ENCODE data around the gene MUS81.

DNA sequence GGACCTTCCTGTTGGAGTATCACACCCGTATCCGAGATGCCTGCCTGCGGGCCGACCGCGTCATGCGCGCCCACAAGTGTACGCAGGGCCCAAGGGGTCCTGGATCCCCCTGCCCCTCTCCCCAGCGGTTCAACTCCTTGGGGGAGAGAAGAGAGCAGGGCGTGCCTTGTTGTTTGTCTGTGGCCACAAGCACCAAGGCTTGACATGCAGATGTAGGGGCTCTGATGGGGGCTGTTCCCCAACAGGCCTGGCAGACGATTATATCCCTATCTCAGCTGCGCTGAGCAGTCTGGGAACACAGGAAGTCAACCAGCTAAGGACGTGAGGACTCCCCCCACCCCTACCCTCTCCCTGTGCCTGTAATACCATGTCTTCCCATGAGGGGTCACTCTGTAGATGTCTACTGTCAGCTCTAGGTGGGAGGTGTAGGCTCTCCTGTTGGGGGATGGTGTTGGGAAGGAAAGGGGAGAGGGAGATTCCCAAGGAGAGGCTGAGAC, 9.1 kb upstream of the MUS81 start:
- TF ChIP-seq SPI1 (IDR thresholded peaks at IDR 0.05; ENCODE audit: low read depth, low read length), result no peak
- peak; percentile 7; the same call in 1 of the 2 replicates for TF ChIP-seq POLR2A (IDR thresholded peaks at IDR 0.05; ENCODE audit: low read depth, low read length)
- 0 out of 2 replicates have a peak, but pooled peaks have one; percentile 16 for TF ChIP-seq POLR2AphosphoS5 (IDR thresholded peaks at IDR 0.05; ENCODE audit: low read depth, low read length)
- no peak; the same call in 1 of the 2 replicates for TF ChIP-seq POU2F2 (IDR thresholded peaks at IDR 0.05; ENCODE audit: low read depth, low read length)
- no peak for TF ChIP-seq TAF1 (IDR thresholded peaks at IDR 0.05; ENCODE audit: low read depth, low read length)
